GM12878 (cell line): ENCODE measurements around the gene RAB3C.

ENCODE experiments used
- EZH2 ChIP-seq: IDR thresholded peaks from 2 replicates; pipeline ENCODE4 v1.6.1; 2012; ENCODE audit warnings: low read depth, mild to moderate bottlenecking, control low read depth, inconsistent platforms, low read length, borderline replicate concordance; ENCODE audit not compliant: control insufficient read depth
- FOXK2 ChIP-seq: fragments of 450-650 bp; IDR thresholded peaks from 2 replicates; pipeline ENCODE4 v1.6.1; 2017; ENCODE audit warnings: mild to moderate bottlenecking, moderate library complexity
- HCFC1 ChIP-seq: fragments of 150-350 bp; IDR thresholded peaks from 2 replicates; pipeline ENCODE4 v1.6.1; 2014; ENCODE audit warnings: low read length
- JUNB ChIP-seq: IDR thresholded peaks from 2 replicates; pipeline ENCODE4 v1.6.1; 2016; ENCODE audit warnings: antibody characterized with exemption, mild to moderate bottlenecking
- POLR2A ChIP-seq: IDR thresholded peaks from 2 replicates; pipeline ENCODE4 v1.6.1; 2011; ENCODE audit warnings: low read depth, mild to moderate bottlenecking, low read length
- RCOR1 ChIP-seq: conservative IDR thresholded peaks from 2 replicates; pipeline ENCODE4 v1.6.1; 2012; ENCODE audit warnings: low read depth, low read length, improper control_type of control experiment
- TARDBP ChIP-seq: IDR thresholded peaks from 2 replicates; pipeline ENCODE4 v1.6.1; 2016; ENCODE audit warnings: borderline replicate concordance

- TF ChIP-seq EZH2, result no peak
- TF ChIP-seq JUNB, result no peak
- TF ChIP-seq FOXK2, result no peak
- TF ChIP-seq RCOR1, result no peak
- TF ChIP-seq POLR2A, result no peak
- TF ChIP-seq HCFC1, result no peak
- no peak for TF ChIP-seq TARDBP
Observed at GRCh38 chr5:58648846-58649245, 66.0 kb downstream of the RAB3C start.
